Loucy (cell line): ENCODE measurements around the gene ZBED1.

Experiments
- CTCF ChIP-seq: fragments of 200-600 bp; sonication (generic); conservative IDR thresholded peaks from 2 replicates; pipeline ENCODE4 v1.5.1; 2014; ENCODE audit warnings: mild to moderate bottlenecking, antibody characterized with exemption, low read length
- EZH2phosphoT487 ChIP-seq: fragments of 200-600 bp; IDR thresholded peaks from 2 replicates; pipeline ENCODE4 v1.6.1; 2018; ENCODE audit warnings: antibody characterized with exemption, mild to moderate bottlenecking, moderate library complexity, borderline replicate concordance

- no peak for TF ChIP-seq EZH2phosphoT487
- TF ChIP-seq CTCF = no peak
These were observed 44.4 kb upstream of the ZBED1 start for GRCh38 chrX:2545144-2545543.
